ENCODE data around the gene CDYL. TPM values are rescaled to one million over a fixed set of nuclear protein-coding genes. Genes with fewer than 3 reads are reported as not detected.

Gene CDYL
- total RNA-seq, 1 donor from 2014 or later, result 46.1 TPM

GRCh38 chr6:4894049-4894448 lies 117.8 kb downstream of the CDYL start:
- no peaks in the 10 kb centered on the region for H3K27me3 ChIP-seq (ENCODE audit: control insufficient read depth, insufficient read depth, low read length)
- no peak for TF ChIP-seq CTCF (IDR thresholded peaks at IDR 0.05; ENCODE audit: insufficient read depth, low read length, severe bottlenecking)
- DNase-seq (ENCODE audit: low read depth), result no peak
- no peak for FAIRE-seq
- no peak overlapping the region for H3K4me3 ChIP-seq (ENCODE audit: low read depth, low read length)
- H3K36me3 ChIP-seq (ENCODE audit: control insufficient read depth, insufficient read depth, low read length), result peaks cover 15% of the 10 kb centered on the region

GRCh38 chr6:4895971-4896370 lies 119.8 kb downstream of the CDYL start:
- DNase-seq (ENCODE audit: low read depth) (no peak), FAIRE-seq (no peak)
- H3K36me3 ChIP-seq (ENCODE audit: control insufficient read depth, insufficient read depth, low read length), result peaks cover 15% of the 10 kb centered on the region
- TF ChIP-seq CTCF (IDR thresholded peaks at IDR 0.05; ENCODE audit: insufficient read depth, low read length, severe bottlenecking), result no peak
- H3K4me3 ChIP-seq (ENCODE audit: low read depth, low read length), result no peak overlapping the region
- H3K27me3 ChIP-seq (ENCODE audit: control insufficient read depth, insufficient read depth, low read length), result no peaks in the 10 kb centered on the region

DNA sequence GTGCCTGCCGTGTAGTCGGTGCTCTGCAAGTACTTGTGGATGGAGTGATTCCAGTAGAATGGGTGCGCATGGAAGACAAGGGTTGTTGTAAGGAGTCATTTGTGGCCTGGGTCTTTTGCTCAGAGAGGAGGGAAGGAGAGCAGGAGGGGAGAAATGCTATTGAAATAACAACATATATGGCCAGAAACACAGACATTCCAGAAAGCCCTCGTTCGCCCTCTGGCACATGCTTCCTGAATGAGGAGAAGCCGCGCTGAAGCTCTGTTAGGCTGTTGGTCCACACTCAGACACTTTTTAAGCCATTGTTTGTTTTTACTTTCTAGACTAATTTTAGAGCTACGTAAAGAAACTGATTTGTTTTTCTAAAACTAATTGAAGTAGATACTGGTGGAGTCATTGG lies 120.2 kb downstream of the CDYL start:
- H3K36me3 ChIP-seq (ENCODE audit: control insufficient read depth, insufficient read depth, low read length), result peaks cover 15% of the 10 kb centered on the region
- no peak for FAIRE-seq
- H3K27me3 ChIP-seq (ENCODE audit: control insufficient read depth, insufficient read depth, low read length), result no peaks in the 10 kb centered on the region
- DNase-seq (ENCODE audit: low read depth), result no peak
- TF ChIP-seq CTCF (IDR thresholded peaks at IDR 0.05; ENCODE audit: insufficient read depth, low read length, severe bottlenecking), result no peak
- H3K4me3 ChIP-seq (ENCODE audit: low read depth, low read length), result no peak overlapping the region

- no peak for TF ChIP-seq CTCF (IDR thresholded peaks at IDR 0.05; ENCODE audit: insufficient read depth, low read length, severe bottlenecking)
- FAIRE-seq (no peak), DNase-seq (ENCODE audit: low read depth) (no peak)
- H3K27me3 ChIP-seq (ENCODE audit: control insufficient read depth, insufficient read depth, low read length), result no peaks in the 10 kb centered on the region
- H3K4me3 ChIP-seq (ENCODE audit: low read depth, low read length), result no peak overlapping the region
- H3K36me3 ChIP-seq (ENCODE audit: control insufficient read depth, insufficient read depth, low read length), result peaks cover 6% of the 10 kb centered on the region
These were observed 123.2 kb downstream of the CDYL start for GRCh38 chr6:4899249-4900034.

DNA sequence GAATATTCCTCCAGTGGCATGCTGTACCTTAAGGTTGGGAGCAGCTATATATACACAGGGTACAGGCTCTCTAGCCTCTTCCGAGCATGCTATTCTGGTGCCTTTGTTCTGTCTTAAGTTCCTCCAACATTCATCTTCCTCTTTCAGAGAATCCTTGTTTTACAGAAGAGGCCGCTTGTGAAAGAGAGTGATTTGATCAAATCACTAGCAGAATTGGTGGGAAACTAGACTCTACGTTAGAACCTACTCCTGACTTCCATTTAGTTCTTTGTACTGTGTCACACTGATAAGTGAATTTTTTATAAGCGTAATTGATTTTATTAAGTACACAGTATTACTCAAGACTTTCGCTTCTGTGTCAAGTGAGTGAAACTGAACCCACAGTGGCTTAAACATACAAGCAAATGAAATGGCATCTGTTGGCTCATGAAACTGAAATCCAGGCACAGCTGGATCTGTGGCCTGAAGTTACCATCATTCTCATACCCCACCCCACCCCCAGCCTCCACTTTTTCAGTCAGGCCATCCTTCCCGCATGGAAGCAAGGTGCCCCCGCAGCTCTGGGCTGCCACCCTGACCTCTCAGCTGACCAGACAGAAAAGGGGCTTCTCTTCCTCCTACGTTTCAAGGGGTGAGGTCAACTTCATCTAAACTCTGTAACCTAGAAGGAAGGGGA lies 125.3 kb downstream of the CDYL start:
- Histone ChIP-seq H3K27me3 (ENCODE audit: control insufficient read depth, insufficient read depth, low read length) (no peaks in the 10 kb centered on the region), H3K4me3 (ENCODE audit: low read depth, low read length) (no peak overlapping the region), H3K36me3 (ENCODE audit: control insufficient read depth, insufficient read depth, low read length) (peaks cover 4% of the 10 kb centered on the region)
- no peak for DNase-seq (ENCODE audit: low read depth)
- TF ChIP-seq CTCF (IDR thresholded peaks at IDR 0.05; ENCODE audit: insufficient read depth, low read length, severe bottlenecking), result no peak
- no peak for FAIRE-seq
